Lower leg skin (tissue), 3 donors: ENCODE measurements around the gene LYRM4.

Experiments
- CTCF ChIP-seq, 3 donors: fragments of 450-650 bp; IDR thresholded peaks; one replicate each; pipeline ENCODE4 v1.5.1; 2016; ENCODE audit warnings: antibody characterized with exemption in 3 of 3, mild to moderate bottlenecking in 3 of 3, moderate library complexity in 2 of 3
- POLR2A ChIP-seq, 2 donors: fragments of 450-650 bp; IDR thresholded peaks; one replicate each; pipeline ENCODE4 v1.6.1; 2016 to 2017; ENCODE audit warnings: antibody characterized with exemption in 2 of 2, mild to moderate bottlenecking in 1 of 2, moderate library complexity in 1 of 2

- no peak for TF ChIP-seq POLR2A (IDR thresholded peaks at IDR 0.05)
- no peak for TF ChIP-seq CTCF (IDR thresholded peaks at IDR 0.05)
Measured at GRCh38 chr6:5250451-5250850, 10.3 kb downstream of the LYRM4 start.
